Dermis microvascular lymphatic vessel endothelial cell (primary cell): ENCODE measurements around the gene B9D1. TPM values are rescaled to one million over a fixed set of nuclear protein-coding genes. Genes with fewer than 3 reads are reported as not detected.

Experiments used
- DNase-seq, 2 donors: peaks; one replicate each; pipeline versions ENCODE4 v3.0.0 to v3.0.0-alpha.2; 2010; ENCODE audit warnings: low read depth in 2 of 2
- total RNA-seq: library from RNA; depleted of rRNA; stranded (reverse); fragments of >200 nt; gene quantifications from 2 replicates; pipeline ENCODE4 v1.2.1, GENCODE V29; 2014

The B9D1 gene
- total RNA-seq, 1 donor from 2014 or later: 17.2 TPM

DNA sequence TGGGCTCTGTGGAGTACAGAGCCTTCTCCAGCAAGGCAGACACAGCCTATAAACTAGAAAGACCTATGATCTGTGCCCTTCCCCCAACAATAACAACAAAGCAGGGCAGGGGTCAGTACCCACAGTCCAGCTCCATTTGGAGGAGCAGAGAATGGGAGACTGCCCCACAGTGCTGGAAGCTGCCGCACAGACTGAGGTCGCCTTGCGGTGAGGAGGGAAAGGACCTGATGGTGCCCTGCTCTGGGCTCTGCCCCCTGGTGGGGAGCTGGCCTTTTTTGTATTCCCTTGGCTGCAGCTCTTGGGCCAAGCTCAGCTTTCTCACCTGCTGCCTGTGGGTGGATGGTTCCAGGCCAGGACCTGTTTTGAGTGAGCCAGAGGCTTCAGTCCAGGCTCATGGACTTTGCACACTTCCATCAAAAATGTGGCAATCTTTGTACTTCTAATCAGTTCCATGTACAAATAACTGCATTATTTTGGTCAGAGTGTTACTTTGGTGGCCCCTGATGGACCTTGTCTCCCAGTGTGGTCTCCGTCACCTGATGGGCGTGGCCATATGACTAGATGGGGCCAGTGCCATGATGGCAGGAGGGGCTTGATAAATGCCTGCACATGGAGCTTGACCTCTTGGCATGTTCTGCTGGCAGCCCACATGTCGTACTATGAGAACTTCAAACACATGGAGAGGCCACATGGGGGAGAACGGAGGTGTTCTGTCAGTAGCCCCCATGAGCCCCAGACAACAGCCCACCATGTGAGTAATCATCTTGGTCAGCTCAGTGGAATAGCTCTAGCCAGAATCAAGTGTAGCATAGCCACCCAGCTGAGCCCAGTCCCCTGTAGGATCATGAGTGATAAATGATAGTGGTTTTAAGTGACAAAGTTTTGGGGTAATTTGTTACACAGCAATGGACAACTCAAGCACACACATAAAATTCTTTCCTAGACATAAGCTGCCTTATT lies 24.2 kb downstream of the B9D1 start:
- peak; percentile 50 to 63 for DNase-seq

- DNase-seq: no peak
These were observed 24.9 kb downstream of the B9D1 start for GRCh38 chr17:19337712-19338023.

DNA sequence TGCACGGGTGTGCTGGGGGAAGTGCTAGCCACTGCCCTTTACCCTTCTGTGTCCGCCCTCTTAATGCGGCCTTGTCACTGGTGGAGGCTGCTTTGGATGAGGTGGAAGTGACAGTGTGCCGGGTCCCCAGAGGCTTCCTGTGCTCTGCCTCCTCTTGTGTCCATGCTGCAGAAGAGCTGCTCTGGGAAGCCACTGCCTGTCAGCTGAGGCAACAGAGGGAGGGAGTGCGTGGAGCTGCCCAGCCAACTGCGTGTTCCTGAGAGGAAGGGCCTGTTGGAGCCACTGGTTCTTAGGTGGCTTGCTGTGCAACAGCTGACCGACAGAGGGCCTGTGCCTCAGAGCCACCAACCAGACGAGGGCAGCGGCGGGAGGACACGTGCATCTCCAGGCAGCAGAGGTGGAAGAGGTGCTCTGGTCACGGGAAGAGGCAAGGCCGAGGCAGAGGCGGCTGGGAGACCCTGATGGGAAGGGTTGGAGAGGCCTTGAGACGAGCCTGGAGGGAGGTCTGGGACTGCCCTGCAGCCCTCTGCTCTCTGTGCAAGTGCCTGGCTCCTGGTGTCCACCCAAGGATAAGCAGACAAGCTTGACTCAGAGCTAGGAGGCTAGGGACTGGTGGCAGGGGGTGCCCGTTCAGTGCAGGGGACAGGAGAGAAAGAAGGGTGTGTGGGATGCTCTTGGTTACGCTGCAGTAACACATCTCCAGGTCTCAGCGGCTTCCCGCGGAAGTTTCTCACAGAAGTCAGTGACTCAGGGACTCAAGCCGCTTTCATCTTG lies 25.4 kb downstream of the B9D1 start:
- peak; percentile 19 to 21 for DNase-seq

DNA sequence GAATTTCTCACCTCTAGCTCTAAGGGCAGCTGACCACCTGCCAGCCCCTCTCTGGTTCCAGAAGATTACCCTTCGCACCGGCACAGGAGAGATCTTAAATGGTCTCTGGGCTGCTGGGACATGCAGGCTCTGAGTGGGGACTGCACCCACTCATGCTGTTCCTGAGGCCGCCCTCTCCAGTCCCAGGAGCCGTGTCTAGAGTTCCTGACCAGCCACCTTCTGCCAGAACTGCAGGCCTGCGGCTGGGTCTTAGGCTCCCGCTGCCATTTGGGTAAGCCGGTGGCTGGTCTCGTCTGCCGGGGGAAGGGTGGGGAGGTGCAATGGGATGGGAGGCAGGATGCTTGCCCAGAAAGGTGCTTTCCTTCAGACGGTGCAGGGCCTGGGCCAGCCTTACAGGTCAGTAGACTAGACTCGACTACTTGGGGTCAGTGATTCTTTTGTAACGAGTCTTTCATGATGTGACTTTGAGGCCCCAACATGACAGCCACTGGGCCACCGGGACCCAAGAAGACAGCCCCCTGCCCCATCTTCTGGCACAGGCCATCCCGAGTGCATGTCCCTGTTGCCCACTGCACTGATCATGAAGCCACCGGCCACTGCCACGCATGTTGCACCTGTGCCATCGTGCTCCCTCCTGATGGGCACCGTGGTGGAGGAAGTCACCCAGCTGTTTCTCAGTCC lies 26.4 kb downstream of the B9D1 start:
- DNase-seq: no peak

GRCh38 chr17:19334331-19334730 lies 28.2 kb downstream of the B9D1 start:
- DNase-seq: no peak

DNA sequence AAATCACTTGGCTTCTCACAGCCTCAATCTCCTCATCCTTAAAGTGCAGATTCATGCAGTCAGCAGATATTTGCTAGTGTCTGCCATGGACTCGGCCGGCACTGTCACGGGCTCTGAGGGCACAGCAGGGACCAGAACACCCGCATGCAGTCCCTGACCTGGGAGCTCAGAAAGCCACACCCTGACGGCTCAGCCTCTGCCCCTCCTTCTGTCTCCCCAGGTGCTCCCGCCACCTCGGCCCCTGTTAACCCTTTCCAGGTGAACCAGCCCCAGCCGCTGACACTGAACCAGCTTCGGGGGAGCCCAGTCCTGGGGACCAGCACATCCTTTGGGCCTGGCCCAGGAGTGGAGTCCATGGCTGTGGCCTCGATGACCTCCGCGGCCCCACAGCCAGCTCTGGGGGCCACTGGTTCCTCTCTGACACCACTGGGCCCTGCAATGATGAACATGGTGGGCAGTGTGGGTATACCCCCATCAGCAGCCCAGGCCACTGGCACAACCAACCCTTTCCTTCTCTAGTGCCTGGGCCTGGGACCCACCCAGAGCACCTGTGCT lies 28.7 kb downstream of the B9D1 start:
- DNase-seq: no peak

- no peak for DNase-seq
These were observed 29.4 kb downstream of the B9D1 start for GRCh38 chr17:19333132-19333440.

GRCh38 chr17:19332371-19333131 lies 30.0 kb downstream of the B9D1 start:
- DNase-seq: no peak

DNA sequence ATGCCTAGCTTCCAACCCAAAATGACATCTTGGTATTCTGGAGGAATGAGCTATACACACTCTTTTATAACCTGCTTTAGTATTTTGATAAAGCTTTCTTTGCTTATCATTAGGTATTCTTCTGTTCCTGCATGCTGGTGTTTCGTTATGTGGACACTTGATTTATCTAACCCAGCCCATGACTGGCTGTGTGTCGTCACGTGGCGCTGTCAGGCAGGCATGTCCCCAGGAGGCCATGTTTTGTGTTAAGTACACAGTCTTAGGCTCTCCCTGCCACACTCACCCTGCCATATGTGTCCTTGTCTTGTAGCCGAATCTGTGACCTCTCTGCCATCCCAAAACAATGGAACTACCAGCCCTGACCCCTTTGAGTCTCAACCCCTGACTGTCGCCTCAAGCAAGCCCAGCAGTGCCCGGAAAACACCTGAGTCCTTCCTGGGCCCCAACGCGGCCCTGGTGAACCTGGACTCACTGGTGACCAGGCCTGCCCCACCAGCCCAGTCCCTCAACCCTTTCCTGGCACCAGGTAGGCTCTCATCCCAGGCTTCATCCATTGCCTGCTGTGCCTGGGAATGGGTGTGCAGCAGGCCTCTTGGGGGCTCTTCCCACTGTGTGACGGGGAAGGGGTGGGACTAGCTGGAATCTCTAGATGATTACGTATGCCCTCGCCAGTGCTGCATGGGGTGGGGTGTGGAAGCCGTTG lies 30.8 kb downstream of the B9D1 start:
- DNase-seq: no peak

- DNase-seq: no peak
These were observed 31.4 kb downstream of the B9D1 start for GRCh38 chr17:19331134-19331533.

- DNase-seq: no peak
These were observed 32.3 kb downstream of the B9D1 start for GRCh38 chr17:19330271-19330670.

DNA sequence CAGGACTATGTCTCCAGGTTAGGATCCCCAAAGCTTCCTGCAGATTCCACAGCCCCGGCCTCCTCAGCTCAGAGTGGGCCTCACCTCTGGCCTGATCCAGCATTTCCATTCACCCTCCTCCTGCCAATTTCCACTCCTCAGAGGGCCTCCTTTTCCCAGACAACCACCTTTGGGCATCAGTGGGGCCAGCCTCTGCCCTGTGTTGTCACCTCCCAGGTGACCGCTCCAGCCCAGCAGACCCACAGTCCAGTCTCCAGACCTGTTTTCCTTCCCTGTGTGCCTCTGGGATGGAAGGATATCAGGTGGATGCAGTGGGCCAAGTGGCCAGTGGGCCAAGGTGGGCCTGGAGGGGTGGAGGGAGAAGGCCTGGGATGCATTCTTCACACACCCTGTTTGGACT lies 32.7 kb downstream of the B9D1 start:
- no peak for DNase-seq

DNA sequence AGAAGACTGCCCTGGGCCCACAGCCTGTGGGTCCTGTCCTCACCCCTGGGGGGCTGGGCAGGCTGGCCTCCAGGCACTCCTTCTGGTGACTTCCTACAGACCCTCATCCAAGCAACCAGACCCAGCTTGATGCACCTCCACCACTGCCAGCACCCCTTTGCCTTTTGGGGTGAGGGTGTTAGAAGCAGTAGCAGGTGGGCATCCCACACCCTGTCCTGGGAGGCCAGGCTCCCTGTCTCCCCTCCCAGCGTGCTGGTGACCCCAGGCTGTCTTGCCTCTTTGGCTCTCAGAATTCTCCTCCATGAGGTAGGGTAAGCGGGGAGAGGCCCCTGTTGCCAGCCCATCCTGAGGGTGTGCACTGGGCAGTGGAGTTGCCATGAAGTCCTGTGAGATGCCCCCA lies 33.4 kb downstream of the B9D1 start:
- DNase-seq: no peak

DNA sequence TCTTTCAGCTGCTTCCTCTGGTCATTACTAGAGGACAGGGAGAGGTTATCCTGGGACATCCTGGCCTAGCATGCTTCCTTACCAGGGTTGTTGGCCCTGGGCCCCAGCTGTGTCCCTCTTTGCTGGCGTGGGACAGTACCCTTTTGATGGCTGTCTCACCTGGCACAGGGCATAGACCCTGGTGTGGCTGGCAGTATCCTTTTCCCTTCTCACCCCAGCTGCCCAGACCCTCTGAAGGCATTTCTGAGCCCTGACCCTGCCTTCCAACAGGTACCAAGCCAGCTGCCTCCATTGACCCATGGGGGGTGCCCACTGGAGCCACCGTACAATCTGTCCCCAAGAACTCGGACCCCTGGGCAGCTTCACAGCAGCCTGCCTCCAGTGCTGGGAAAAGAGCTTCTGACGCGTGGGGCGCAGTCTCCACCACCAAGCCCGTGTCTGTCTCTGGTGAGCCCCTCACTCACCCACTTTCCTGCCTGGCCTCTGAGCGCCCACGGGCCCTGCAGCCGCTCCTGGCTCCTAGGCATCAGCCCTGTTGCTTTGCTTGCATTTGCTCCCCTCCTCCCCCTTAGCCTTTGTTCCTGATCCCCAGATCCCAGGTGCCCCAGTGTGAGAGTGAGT lies 34.0 kb downstream of the B9D1 start:
- no peak for DNase-seq

- DNase-seq: no peak
These were observed 35.3 kb downstream of the B9D1 start for GRCh38 chr17:19327031-19327783.

GRCh38 chr17:19325542-19325941 lies 37.0 kb downstream of the B9D1 start:
- DNase-seq: no peak

- DNase-seq: no peak
These were observed 39.7 kb downstream of the B9D1 start for GRCh38 chr17:19322861-19323260.

GRCh38 chr17:19322129-19322505 lies 40.4 kb downstream of the B9D1 start:
- DNase-seq: no peak

GRCh38 chr17:19321481-19322128 lies 40.9 kb downstream of the B9D1 start:
- DNase-seq: no peak
